Pons (tissue), 1 donor: ENCODE results near the gene SLC25A1.

Experiments used
- DNase-seq: peaks from one replicate; pipeline ENCODE4 v3.0.0-alpha.2; 2016; ENCODE audit warnings: low spot score

The SLC25A1 gene

DNA sequence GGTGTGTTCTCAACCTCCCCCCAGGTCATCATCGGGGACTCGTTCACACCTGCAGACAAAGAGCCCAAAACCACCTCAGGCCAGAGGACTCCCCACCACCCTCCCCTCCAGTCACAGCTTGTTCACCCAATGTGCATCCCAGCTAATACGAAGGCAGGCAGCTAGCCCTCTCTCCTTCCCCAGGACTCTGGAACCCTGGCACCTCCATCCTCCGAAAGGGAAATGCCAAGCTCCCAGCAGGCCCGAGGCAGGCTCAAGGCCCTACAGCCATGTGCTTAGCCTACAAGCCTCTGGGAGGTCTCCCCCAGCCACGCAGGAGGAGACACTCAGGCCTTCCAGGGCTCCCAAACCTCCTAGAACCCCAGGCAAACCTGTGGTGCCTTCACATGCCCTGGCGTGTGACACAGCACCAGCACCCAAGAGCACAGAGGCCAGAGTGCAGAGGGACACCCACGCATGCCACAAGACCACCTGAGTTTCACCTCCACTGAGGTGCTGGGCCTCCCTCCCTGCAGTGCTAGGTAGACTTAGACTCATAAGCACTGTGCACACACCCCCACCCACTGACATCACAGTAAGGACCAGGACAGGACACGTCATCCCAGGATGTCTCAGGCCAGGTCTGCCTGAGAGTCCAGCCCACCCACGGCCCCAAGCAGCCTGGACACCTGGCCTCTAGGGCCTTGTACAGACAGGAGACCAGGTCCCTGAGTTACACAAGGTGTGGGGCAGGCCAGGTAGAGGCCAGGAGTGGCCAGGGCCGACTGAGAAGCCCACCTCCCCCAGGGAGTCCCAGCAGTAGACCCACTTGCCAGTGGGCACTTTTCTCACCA lies 40.9 kb downstream of the SLC25A1 start:
- DNase-seq, result no peak

DNA sequence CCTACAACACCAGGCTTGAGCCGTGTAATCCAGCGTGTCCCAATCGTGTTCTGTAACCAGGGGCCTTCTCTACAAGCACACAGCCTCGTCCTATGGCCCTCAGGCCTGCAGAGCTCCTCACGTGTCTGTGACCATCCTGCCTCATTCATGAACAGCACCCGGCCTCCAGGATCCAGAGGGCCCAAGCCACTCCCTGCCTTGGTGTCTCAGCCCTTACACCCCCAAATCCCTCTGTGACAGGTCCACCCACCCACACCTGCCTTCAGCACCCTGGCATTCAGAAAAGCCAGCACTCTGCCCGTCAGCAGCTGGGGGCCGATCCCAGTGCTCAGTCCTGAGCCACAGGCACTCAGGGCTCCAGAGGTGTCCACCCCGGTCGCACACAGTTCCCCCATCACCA lies 41.6 kb downstream of the SLC25A1 start:
- DNase-seq, result no peak

DNA sequence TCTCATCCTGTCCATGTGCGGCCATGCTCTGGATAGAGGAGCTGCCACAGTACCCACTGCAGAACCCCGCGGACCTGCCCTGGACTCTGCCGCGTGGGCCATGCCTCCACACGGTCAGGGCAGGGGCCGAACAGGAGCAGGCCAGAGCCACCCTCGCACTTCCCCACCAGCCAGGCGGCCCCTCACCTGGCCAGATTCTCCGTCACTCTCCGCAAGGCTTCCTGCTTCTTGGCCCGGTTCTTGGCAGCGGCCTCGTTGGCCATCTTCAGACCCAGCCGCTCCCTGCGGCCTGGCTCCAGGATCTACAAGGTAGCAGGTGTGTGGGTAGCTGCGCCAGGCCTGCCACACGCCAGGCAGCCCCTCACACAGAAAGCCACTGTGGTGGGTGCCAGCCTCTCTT lies 43.7 kb downstream of the SLC25A1 start:
- no peak for DNase-seq

DNA sequence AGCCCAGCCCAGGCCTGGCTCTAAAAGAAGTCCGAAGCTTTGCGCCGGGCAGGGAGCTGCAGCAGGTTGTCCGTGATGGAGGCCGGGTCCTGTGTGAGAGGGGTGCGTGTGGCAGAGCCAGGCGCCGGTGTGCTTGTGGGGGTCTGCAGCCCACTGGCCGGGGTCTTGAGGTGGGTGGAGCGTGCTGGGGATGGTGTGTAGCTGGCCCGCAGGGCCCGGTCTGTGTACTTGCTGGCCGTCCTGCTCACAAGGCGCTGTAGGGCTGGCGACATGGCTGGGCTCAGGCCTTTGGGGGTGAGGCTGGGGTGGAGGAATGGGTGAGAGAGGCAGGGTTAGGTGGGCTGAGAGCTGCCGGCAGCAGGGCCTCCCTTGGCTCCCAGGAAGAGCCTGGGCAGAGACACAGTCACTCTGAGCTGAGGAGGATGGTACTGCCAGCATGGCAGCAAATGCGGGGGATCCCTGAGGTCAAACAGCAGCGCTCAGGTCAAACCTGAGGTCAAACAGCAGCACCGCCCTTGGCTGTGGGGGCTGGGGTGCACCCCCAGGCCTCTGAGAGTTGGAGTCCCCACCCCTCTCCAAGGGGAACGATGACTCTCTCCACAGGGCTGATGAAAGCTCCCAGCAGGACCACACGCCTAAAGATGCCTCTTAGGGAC lies 44.2 kb downstream of the SLC25A1 start:
- DNase-seq, result no peak

DNA sequence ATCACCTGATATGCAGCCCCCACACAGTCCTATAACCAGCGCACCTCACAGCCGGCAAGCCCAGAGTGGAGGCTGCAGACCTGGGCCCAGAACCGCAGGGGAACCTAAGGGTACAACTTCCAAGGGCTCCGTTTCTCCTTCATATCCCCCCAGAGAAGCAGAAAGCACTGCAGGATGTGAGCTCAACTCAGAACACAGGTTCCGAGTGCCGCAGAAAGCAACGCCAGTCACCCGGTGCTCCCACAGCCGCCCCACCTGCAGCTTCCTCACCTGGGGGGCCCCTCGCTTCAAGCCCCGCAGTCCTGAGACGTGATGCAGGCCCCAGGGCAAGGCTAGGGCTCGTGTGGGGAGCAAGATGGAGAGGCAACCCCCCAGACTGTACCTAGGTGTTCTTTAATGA lies 45.0 kb downstream of the SLC25A1 start:
- no peak for DNase-seq

DNA sequence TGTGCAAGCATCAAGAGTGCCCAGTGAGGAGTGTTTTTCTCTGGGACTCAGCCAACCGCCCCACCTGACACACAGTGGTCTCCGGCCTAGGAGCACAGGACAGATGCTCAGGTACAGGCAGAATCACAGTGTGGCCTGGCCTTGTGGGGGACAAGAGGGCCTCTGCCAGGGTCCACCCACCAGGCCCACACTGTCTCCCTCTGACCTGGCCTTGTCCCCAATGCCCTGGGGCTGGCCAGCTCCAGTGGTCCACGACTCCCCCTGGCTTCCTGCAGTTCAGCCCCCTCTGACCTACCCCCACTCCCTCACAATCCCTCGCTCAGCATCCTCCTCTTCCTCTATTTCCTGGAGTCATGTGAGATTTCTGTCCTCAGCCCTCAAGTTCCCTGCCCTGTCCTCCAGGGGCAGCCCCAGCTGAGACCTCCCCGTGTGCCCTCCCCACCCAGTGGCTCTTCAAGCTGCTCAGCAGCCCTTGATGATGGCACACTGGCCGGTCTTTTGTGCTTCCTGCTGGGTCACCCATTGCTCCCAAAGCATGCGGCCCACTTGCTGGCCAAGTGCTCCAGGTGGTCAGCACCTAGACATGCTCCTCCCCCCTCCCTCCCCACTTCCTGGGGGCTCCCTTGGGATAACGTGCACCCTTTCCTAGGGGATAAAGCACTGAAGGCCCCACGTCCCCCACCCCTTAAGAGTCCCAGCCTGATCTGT lies 45.7 kb downstream of the SLC25A1 start:
- DNase-seq, result no peak

GRCh38 chr22:19132153-19132552 lies 46.4 kb downstream of the SLC25A1 start:
- no peak for DNase-seq

GRCh38 chr22:19131685-19132015 lies 46.9 kb downstream of the SLC25A1 start:
- DNase-seq, result no peak

DNA sequence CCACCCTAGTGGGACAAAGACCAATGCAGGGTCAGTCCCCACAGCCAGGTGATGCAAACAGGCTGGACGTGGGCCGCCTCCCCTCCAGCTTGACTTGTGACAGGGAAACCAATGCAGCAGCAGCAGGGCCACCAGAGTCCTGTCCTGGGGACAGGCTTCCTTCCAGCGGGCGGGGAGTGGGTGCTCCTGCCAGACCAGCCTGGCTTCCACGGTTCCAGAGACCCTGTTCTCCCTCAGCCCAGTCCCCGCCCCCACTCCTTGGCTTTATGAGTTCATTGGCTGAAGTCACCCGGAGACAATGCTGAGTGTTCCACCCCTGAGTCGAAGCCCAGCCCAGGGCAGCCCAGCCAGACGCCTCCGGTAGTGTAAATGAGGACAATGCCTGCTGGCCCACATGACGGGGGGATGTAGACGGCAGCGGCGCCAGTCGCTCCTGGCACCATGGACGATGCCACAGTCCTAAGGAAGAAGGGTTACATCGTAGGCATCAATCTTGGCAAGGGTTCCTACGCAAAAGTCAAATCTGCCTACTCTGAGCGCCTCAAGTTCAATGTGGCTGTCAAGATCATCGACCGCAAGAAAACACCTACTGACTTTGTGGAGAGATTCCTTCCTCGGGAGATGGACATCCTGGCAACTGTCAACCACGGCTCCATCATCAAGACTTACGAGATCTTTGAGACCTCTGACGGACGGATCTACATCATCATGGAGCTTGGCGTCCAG lies 47.4 kb downstream of the SLC25A1 start, which contains the start of gene TSSK2:
TSSK2 (plus strand) TSS at position 350 of the 726 bp plus-strand sequence; CDS start at position 442, 92 bp downstream.
- DNase-seq, result no peak

DNA sequence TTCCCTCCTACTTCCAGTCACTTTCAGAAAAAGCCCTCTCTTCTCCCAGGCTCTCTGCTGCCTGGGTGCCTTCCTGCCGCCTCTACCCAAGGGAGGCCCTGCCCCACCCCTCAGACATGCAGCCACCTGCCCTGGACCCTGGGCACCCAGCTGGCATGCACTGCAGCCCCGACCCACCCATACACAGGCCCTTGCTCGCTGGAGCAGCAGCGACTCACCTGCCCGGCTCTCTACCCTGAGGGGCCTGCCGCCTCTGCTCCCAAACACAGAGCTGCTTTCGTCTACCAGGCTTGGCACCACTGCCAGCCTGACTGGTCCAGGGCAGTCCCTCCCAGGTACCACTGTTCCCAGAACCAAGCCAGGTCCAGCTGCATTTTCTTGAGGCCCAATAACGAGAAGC lies 48.7 kb downstream of the SLC25A1 start:
- no peak for DNase-seq

DNA sequence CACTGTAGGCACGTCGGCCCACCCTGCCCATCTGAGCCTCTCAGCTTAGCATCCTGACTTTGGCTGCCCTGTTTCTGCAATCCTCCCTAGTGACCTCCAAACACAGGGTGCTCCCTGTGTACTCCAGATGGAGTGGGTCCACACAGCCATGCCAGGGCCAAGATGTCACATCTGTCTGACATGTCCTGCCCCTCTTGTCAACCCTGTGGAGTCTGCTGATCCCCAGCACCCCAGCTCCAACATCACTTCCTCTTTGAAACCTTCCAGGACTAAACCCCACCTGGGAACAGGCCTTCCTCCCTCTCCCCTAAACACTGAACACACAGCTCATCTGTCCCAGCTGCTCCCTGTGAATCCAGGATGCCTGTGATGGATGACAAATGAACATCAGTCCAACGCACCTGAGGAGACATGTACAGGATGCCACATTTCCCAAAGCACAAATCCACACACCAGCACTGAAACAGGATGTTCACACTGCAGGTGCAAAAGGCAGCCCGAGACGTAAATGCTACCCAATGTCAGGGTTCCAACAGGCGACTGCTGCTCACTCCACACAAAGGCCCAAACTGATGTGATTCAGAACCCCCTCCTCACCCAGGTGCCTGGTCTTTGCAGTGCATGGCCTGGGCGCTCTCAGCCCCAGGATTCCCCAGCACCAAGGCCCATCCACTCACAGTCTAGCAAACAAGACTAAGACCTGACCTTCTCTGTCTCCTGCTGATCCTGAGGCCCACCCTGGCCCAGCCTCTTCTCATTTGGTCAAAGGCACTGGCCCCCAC lies 49.4 kb downstream of the SLC25A1 start:
- no peak for DNase-seq

- no peak for DNase-seq
Observed at GRCh38 chr22:19128009-19128401, 50.5 kb downstream of the SLC25A1 start.

- no peak for DNase-seq
Observed at GRCh38 chr22:19127329-19128008, 51.1 kb downstream of the SLC25A1 start.

GRCh38 chr22:19126309-19127273 lies 51.9 kb downstream of the SLC25A1 start:
- DNase-seq, result no peak
